EL (cell line): ENCODE measurements around the gene EXOC3L4.

Source experiments
- DNase-seq: peaks from one replicate; pipeline ENCODE4 v3.0.0-alpha.2; 2016

Gene EXOC3L4

GRCh38 chr14:103093856-103094405 is 594 bp upstream of the EXOC3L4 start:
- no peak for DNase-seq

GRCh38 chr14:103095210-103095778 is 769 bp downstream of the EXOC3L4 start:
- DNase-seq = no peak

GRCh38 chr14:103096387-103096786 is 1.9 kb downstream of the EXOC3L4 start:
- DNase-seq = no peak

- no peak for DNase-seq
These were observed 2.9 kb downstream of the EXOC3L4 start for GRCh38 chr14:103097244-103097993.

GRCh38 chr14:103097994-103098957 is 3.8 kb downstream of the EXOC3L4 start:
- DNase-seq = no peak

GRCh38 chr14:103099081-103099732 is 4.7 kb downstream of the EXOC3L4 start:
- no peak for DNase-seq

- no peak for DNase-seq
These were observed 5.3 kb downstream of the EXOC3L4 start for GRCh38 chr14:103099733-103100280.

- no peak for DNase-seq
These were observed 6.0 kb downstream of the EXOC3L4 start for GRCh38 chr14:103100281-103101121.

- DNase-seq = no peak
These were observed 6.9 kb downstream of the EXOC3L4 start for GRCh38 chr14:103101257-103101962.

GRCh38 chr14:103101963-103102688 is 7.6 kb downstream of the EXOC3L4 start:
- no peak for DNase-seq

GRCh38 chr14:103102689-103103260 is 8.2 kb downstream of the EXOC3L4 start:
- DNase-seq = no peak

GRCh38 chr14:103103461-103104388 is 9.2 kb downstream of the EXOC3L4 start:
- peak; percentile 69 for DNase-seq

- DNase-seq = no peak
These were observed 9.8 kb downstream of the EXOC3L4 start for GRCh38 chr14:103104389-103104653.

GRCh38 chr14:103104654-103105452 is 10.3 kb downstream of the EXOC3L4 start:
- peak; percentile 39 for DNase-seq

GRCh38 chr14:103105580-103106150 is 11.1 kb downstream of the EXOC3L4 start:
- no peak for DNase-seq

GRCh38 chr14:103107455-103107854 is 12.9 kb downstream of the EXOC3L4 start:
- no peak for DNase-seq

- DNase-seq = no peak
These were observed 13.6 kb downstream of the EXOC3L4 start for GRCh38 chr14:103107941-103108748.
